Uterus (tissue), 4 donors: ENCODE data around the gene PTPRN2. TPM values are rescaled to one million over a fixed set of nuclear protein-coding genes. Genes with fewer than 3 reads are reported as not detected.

Experiments
- DNase-seq, 2 donors: peaks; one replicate each; pipeline ENCODE4 v3.0.0-alpha.2; 2019 to 2020
- H3K27ac ChIP-seq, 2 donors: fragments of 200-600 bp; sonication (generic); 1 replicate in 1 of 2; 2 replicates in 1 of 2; pipeline ENCODE4 v1.5.1; 2016 to 2018
- H3K27me3 ChIP-seq, 2 donors: fragments of 200-600 bp; sonication (generic); one replicate each; pipeline ENCODE4 v1.5.1; 2018 to 2019; ENCODE audit warnings: control low read depth in 1 of 2
- H3K36me3 ChIP-seq, 2 donors: fragments of 200-600 bp; sonication (generic); one replicate each; pipeline ENCODE4 v1.5.1; 2019; ENCODE audit warnings: control low read depth in 1 of 2
- H3K4me1 ChIP-seq, 2 donors: fragments of 200-600 bp; sonication (generic); one replicate each; pipeline ENCODE4 v1.5.1; 2018 to 2019; ENCODE audit warnings: control low read depth in 1 of 2
- H3K4me3 ChIP-seq, 2 donors: fragments of 200-600 bp; sonication (generic); 1 replicate in 1 of 2; 2 replicates in 1 of 2; pipeline ENCODE4 v1.5.1; 2018 to 2019; ENCODE audit warnings: mild to moderate bottlenecking in 1 of 2
- H3K9me3 ChIP-seq, 2 donors: fragments of 200-600 bp; sonication (generic); one replicate each; pipeline ENCODE4 v1.5.1; 2019; ENCODE audit warnings: control low read depth in 1 of 2
- POLR2A ChIP-seq, 2 donors: fragments of 450-650 bp; IDR thresholded peaks; one replicate each; pipeline ENCODE4 v1.6.1; 2016; ENCODE audit warnings: antibody characterized with exemption in 2 of 2, mild to moderate bottlenecking in 1 of 2, moderate library complexity in 1 of 2
- intact Hi-C: fragments of 100-400 bp; cut with DNase I; formaldehyde crosslinking; loops from one replicate; pipeline ENCODE4 v1.15.1; 2023; ENCODE audit warnings: low total_unique reads
- total RNA-seq, 4 donors: library from RNA; depleted of rRNA in 3 of 4; stranded (reverse); fragments of >200 nt in 3 of 4; gene quantifications; one replicate each; pipeline versions ENCODE4 v1.1.0 to v1.2.4, GENCODE V29; 2014 to 2023
- TF ChIP-seq, protein P1 (sequence below), 4 experiments: fragments of 200-600 bp in 2 of 4; fragments of 450-650 bp in 2 of 4; sonication (generic) in 2 of 4; IDR thresholded peaks; one replicate each; pipeline ENCODE4 v1.5.1; 2016 to 2019; ENCODE audit warnings: antibody characterized with exemption in 4 of 4, mild to moderate bottlenecking in 2 of 4, moderate library complexity in 1 of 4
- donor health status: DM: yes; HTN: yes; CAD: no.

The PTPRN2 gene
- total RNA-seq, 4 donors from 2014 or later, result 1.2 to 5.2 (median 2.3) TPM

DNA sequence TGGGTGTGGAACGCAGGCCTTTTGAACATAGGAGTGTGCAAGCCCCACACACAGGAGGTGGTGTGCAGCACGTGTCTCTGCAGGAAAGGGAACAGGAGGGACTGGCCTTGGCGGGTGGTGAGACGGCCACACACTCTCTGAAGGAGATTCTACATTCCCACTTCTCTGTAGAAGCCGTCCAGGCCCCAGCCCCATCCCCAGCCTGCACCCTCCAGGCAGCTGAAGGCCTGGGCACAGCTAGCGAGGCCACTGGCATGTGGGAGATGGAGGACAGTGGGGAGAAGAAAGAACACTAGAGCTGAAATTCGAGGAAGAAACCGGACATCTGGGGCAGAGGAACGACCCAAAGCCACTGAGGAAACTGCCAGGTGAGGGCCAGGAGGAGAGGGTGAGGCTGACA, 743.5 kb downstream of the PTPRN2 start:
- TF ChIP-seq POLR2A (IDR thresholded peaks at IDR 0.05), result no peak
- TF ChIP-seq, protein P1, sequence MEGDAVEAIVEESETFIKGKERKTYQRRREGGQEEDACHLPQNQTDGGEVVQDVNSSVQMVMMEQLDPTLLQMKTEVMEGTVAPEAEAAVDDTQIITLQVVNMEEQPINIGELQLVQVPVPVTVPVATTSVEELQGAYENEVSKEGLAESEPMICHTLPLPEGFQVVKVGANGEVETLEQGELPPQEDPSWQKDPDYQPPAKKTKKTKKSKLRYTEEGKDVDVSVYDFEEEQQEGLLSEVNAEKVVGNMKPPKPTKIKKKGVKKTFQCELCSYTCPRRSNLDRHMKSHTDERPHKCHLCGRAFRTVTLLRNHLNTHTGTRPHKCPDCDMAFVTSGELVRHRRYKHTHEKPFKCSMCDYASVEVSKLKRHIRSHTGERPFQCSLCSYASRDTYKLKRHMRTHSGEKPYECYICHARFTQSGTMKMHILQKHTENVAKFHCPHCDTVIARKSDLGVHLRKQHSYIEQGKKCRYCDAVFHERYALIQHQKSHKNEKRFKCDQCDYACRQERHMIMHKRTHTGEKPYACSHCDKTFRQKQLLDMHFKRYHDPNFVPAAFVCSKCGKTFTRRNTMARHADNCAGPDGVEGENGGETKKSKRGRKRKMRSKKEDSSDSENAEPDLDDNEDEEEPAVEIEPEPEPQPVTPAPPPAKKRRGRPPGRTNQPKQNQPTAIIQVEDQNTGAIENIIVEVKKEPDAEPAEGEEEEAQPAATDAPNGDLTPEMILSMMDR (IDR thresholded peaks at IDR 0.05), result no peak
- Histone ChIP-seq H3K4me1 (no peaks in the 10 kb centered on the region), H3K36me3 (no peaks in the 10 kb centered on the region), H3K27ac (no peak overlapping the region), H3K9me3 (no peaks in the 10 kb centered on the region), H3K4me3 (no peak overlapping the region), H3K27me3 (no peaks in the 10 kb centered on the region)
- intact Hi-C loops, result no loop called here
- no peak for DNase-seq

DNA sequence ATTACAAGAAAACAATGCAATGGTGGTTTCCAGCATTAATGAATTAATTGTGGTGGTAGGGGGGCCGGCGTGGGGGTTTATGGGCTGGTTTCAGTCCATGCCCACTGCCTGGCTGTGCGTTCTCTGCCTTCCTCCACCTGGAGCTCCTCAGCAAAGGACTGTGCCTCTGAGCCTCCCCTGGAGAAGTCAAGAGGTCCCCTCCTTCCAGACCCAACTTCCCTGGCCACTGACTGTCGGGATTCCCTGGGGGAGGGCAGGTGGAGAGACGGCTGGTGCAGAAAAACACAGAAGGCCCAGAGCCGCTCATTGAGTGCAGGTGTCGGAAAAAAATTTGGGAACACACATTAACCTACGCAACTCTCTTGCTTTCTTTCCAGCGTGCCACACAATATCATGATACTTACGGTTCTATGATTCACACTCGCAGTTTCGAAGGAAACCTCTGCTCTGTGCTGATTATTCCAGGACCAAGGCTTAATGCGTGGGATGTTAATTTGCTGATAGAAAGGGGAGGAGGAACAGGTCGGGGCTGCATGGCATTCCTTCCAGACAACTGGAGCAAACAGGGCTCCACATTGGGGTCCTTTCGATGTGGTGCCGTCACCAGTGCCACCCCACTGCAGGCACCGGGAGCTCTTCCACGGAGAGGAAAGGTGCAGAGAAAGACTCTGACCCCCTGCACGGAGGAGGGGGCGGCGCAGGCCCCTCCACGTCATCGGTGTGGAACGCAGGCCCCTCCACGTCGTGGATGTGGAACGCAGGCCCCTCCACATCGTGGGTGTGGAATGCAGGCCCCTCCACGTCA, 744.1 kb downstream of the PTPRN2 start:
- H3K27me3 ChIP-seq, result no peaks in the 10 kb centered on the region

DNA sequence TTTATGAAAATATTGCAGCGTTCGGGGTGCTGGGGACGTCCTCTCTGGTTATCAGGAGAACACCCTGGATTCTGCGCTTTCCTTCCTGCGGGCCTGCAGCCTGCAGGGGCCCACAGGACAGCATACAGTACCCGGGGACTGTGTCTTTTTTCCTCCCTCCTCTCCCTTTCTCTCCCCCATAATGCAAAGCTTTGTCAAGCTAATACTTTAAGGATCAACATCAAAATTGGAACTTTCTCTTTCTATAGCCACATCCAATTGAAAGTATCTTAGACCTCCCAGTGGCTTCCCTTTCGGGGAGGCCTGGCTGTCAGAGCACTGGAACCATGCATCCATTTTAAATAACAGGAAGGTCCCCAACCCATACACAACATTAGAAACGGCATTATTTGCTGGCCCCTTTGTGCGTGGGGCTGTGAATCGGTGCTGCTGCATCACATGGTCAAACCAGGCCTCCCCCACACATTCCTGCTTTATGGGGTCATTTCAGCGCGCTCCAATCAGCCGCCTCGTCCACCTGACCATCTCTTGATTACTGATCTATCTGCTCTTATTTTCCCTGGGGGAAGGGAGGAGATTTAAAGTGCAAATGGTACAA, 745.8 kb downstream of the PTPRN2 start:
- Histone ChIP-seq H3K27me3 (no peaks in the 10 kb centered on the region), H3K36me3 (no peaks in the 10 kb centered on the region), H3K27ac (no peak overlapping the region), H3K4me1 (no peaks in the 10 kb centered on the region), H3K4me3 (no peak overlapping the region), H3K9me3 (no peaks in the 10 kb centered on the region)
- DNase-seq, result no peak
- no peak for TF ChIP-seq POLR2A (IDR thresholded peaks at IDR 0.05)
- TF ChIP-seq, protein P1 (IDR thresholded peaks at IDR 0.05), result no peak
- intact Hi-C loops, result no loop called here

More for the DNA sequence above, 744.1 kb downstream of the PTPRN2 start:
- Histone ChIP-seq H3K4me1 (no peaks in the 10 kb centered on the region), H3K36me3 (no peaks in the 10 kb centered on the region), H3K27ac (no peak overlapping the region), H3K4me3 (no peak overlapping the region), H3K9me3 (no peaks in the 10 kb centered on the region)
- TF ChIP-seq, protein P1 (IDR thresholded peaks at IDR 0.05), result no peak
- TF ChIP-seq POLR2A (IDR thresholded peaks at IDR 0.05), result no peak
- intact Hi-C loops, result no loop called here
- no peak for DNase-seq

DNA sequence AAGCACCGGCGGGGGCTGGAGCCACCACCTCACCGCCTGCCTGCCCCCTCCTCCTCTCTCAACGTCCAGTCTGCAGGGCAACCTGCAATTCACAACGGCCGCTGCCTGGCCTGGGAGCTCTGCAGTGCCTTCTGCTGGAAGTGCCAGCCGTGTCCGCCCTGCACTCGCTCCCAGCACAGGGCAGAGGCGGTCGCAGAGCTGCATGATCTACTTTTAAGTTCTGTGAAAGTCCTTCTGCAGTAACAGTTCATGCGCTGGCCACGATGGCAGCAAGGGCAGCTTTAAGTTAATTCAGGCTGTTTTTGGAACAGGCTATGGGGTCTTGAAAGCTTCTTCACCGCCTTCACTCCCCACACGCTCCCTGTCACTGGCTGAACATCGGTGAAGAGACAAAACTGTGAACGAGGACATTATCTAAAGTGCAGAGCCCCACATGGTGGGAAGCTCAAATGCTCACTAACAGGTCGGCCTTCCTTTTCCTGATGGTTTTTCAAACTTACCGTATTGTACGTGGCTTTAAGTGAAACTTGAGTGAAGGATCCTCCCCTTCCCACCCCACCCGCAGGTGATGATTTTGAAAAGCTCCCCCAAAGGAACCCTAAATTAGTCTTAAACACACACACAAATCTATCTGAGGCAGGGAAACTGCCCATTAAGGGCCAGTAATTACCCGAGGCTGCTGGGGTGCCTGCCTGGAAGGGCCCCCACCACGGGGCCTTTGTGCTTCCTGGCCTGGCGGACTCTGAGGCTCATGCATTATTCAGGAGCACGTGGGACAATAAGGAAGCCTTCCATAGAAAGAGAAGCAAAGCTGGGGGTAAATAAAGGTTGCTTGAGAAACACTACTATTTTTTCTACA, 746.5 kb downstream of the PTPRN2 start:
- DNase-seq, result no peak
- no peak for TF ChIP-seq POLR2A (IDR thresholded peaks at IDR 0.05)
- TF ChIP-seq, protein P1 (IDR thresholded peaks at IDR 0.05), result no peak

More for the DNA sequence above, 746.5 kb downstream of the PTPRN2 start:
- no peaks in the 10 kb centered on the region for H3K9me3 ChIP-seq
- intact Hi-C loops, result no loop called here
- H3K4me1 ChIP-seq, result no peaks in the 10 kb centered on the region
- no peaks in the 10 kb centered on the region for H3K27me3 ChIP-seq
- H3K4me3 ChIP-seq, result no peak overlapping the region
- H3K27ac ChIP-seq, result no peak overlapping the region
- H3K36me3 ChIP-seq, result no peaks in the 10 kb centered on the region
